Measurements from ENCODE around the gene ZFPM1. TPM values are rescaled to one million over a fixed set of nuclear protein-coding genes. Genes with fewer than 3 reads are reported as not detected.

The ZFPM1 gene
- total RNA-seq, 4 donors from 2014 or later, result 0.31 to 0.71 (median 0.56) TPM

GRCh38 chr16:88509749-88510069, 56.6 kb downstream of the ZFPM1 start:
- Histone ChIP-seq H3K9me3 (no peaks in the 10 kb centered on the region), H3K27ac (no peak overlapping the region), H3K36me3 (no peaks in the 10 kb centered on the region), H3K4me1 (no peaks in the 10 kb centered on the region), H3K27me3 (peaks cover 0 to 2% (median 0%) of the 10 kb centered on the region in 3 donors), H3K4me3 (no peak overlapping the region)
- DNase-seq (no peak), ATAC-seq (no peak)
- no peak for TF ChIP-seq POLR2A (IDR thresholded peaks at IDR 0.05)
- TF ChIP-seq CTCF (IDR thresholded peaks at IDR 0.05 in 4 of 5, conservative IDR thresholded peaks at IDR 0.05 in 1 of 5), result no peak
- in situ Hi-C loops (cut with MboI; ENCODE audit: low sequenced_read_pairs in 4 of 4), result no loop called here
- intact Hi-C loops (cut with DNase I; ENCODE audit: low total_unique reads), result no loop called here

- peaks cover 0 to 3% (median 2%) of the 10 kb centered on the region in 3 donors for H3K27me3 ChIP-seq
- H3K4me1 ChIP-seq, result no peaks in the 10 kb centered on the region
- ATAC-seq (no peak), DNase-seq (no peak)
- no peak overlapping the region for H3K27ac ChIP-seq
- H3K4me3 ChIP-seq, result no peak overlapping the region
- TF ChIP-seq POLR2A (IDR thresholded peaks at IDR 0.05), result no peak
- no peak for TF ChIP-seq CTCF (IDR thresholded peaks at IDR 0.05 in 4 of 5, conservative IDR thresholded peaks at IDR 0.05 in 1 of 5)
- in situ Hi-C loops (cut with MboI; ENCODE audit: low sequenced_read_pairs in 4 of 4) (no loop called here), intact Hi-C loops (cut with DNase I; ENCODE audit: low total_unique reads) (no loop called here)
- no peaks in the 10 kb centered on the region for H3K36me3 ChIP-seq
- H3K9me3 ChIP-seq, result no peaks in the 10 kb centered on the region
Measured at GRCh38 chr16:88510091-88510994, 57.3 kb downstream of the ZFPM1 start.

- H3K4me3 ChIP-seq, result no peak overlapping the region
- in situ Hi-C loops (cut with MboI; ENCODE audit: low sequenced_read_pairs in 4 of 4) (no loop called here), intact Hi-C loops (cut with DNase I; ENCODE audit: low total_unique reads) (no loop called here)
- no peaks in the 10 kb centered on the region for H3K36me3 ChIP-seq
- no peak for ATAC-seq
- H3K4me1 ChIP-seq, result no peaks in the 10 kb centered on the region
- TF ChIP-seq POLR2A (IDR thresholded peaks at IDR 0.05) (no peak), CTCF (IDR thresholded peaks at IDR 0.05 in 4 of 5, conservative IDR thresholded peaks at IDR 0.05 in 1 of 5) (no peak)
- peaks cover under 1 to 4% (median 3%) of the 10 kb centered on the region in 3 donors for H3K27me3 ChIP-seq
- no peak for DNase-seq
- no peak overlapping the region for H3K27ac ChIP-seq
- H3K9me3 ChIP-seq, result no peaks in the 10 kb centered on the region
Measured at GRCh38 chr16:88511060-88511459, 58.0 kb downstream of the ZFPM1 start.

- no peak for ATAC-seq
- TF ChIP-seq POLR2A (IDR thresholded peaks at IDR 0.05), result no peak
- no peak for TF ChIP-seq CTCF (IDR thresholded peaks at IDR 0.05 in 4 of 5, conservative IDR thresholded peaks at IDR 0.05 in 1 of 5)
- intact Hi-C loops (cut with DNase I; ENCODE audit: low total_unique reads), result no loop called here
- Histone ChIP-seq H3K4me1 (no peaks in the 10 kb centered on the region), H3K4me3 (no peak overlapping the region), H3K27me3 (peaks cover 6 to 11% (median 8%) of the 10 kb centered on the region in 3 donors), H3K9me3 (no peaks in the 10 kb centered on the region), H3K36me3 (no peaks in the 10 kb centered on the region), H3K27ac (no peak overlapping the region)
- DNase-seq, result no peak
- in situ Hi-C loops (cut with MboI; ENCODE audit: low sequenced_read_pairs in 4 of 4), result no loop called here
Measured at GRCh38 chr16:88511906-88512305, 58.8 kb downstream of the ZFPM1 start.
